GM19455 (cell line): ENCODE data around the gene ST7.
"Not testable (repeated sequence)": the region's sequence is repeated elsewhere in the genome, so short reads cannot be mapped to it uniquely, and the experiment has no call there.

Experiments
- ATAC-seq: cut with Tn5 transposase; IDR thresholded peaks from one replicate; pipeline ENCODE4 v1.9.1; 2021; ENCODE audit not compliant: unreplicated experiment

ST7 gene

DNA sequence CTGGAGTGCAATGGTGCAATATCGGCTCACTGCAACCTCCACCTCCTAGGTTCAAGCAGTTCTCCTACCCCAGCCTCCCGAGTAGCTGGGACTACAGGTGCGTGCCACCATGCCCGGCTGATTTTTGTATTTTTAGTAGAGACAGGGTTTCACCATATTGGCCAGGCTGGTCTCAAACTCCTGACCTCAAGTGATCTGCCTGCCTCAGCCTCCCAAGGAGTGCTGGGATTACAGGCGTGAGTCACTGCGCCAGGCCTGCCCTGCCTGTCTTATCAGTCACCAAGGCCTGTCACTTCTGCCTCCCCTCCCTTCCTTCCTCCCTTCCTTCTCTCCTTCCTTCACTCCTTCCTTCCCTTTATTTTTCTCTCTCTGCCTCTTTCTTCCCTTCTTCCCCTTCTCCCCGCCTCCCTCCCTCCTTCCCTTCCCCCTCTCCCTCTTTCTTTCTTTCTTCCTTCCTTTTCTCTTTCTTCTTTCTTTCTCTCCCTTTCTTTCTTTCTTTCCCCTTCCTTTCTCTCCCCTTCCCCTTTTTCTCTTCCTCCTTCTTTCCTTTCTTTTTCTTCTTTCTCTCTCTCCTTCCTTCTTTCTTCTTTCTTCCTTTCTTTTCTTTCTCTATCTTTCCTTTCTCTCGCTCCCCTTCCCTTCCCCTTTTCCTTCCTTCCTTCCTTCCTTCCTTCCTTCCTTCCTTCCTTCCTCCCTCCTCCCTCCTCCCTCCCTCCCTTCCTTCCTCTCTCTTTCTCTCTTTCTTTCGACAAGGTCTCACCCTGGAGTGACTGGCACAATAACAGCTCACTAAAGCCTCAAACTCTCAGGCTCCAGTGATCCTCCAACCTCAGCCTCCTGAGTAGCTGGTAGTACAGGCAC is 3.1 kb upstream of the ST7 start:
- ATAC-seq, result no peak

DNA sequence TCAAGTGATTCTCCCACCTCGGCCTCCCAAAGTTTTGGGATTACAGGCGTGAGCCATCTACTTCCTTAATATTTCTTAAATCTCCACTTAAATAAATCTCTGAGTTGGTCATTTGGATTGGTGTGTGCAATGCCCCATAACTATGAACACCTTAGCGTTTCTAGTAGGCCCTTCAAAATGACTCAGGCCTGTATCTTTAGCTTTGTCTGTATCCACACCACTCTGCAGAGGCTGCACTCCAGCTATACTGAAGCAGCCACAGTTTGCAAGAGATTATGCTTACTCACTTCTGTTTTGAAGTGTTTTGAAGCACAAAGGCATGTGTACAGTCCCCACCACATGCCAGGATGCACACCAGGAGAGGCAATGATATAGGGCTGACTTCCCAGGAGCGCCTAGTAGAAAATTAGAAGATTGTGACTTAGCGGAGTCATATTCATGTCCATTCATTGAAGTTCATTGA is 2.4 kb upstream of the ST7 start:
- no peak for ATAC-seq

DNA sequence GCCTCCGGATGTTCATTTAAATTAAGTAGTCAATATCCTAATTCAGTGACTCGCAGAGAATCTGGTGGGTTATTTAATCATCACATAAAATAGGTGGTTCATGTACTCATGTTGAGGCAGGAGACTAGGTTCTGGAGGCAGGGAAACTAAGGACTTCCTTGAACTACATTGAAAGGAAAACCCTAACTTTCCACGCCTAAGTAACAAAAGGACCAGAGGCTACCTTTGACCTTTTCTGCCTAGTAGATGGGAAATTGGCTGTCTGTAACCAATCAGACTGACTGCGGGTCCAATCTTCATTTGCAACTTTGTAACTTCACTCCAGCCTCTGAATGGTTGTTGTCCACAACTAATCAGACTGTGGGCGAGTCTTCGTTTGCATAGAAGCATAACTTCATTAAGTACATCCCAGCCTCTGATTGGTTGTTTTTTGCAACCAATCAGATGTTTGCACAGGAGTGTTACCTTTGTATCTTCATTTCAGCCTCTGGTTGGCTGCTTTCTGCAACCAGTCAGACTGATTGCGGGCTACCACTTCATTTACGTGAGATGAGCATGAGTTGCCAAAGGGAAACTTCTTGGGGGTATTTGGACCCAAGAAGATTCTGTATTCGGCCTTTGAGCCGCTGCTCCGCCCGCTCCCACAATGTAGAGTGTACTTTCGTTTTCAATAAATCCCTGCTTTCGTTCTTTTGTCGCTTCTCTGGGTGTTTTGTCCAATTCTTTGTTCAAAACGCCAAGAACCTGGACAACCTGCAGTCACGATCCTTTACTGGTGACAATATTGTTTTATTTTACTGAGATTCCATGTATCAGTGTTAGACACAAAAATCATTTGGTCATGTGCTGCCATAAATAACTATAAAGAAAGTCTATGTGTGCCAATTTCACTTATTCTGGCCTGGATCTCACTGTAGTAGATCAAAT is 1.7 kb upstream of the ST7 start:
- no peak for ATAC-seq

DNA sequence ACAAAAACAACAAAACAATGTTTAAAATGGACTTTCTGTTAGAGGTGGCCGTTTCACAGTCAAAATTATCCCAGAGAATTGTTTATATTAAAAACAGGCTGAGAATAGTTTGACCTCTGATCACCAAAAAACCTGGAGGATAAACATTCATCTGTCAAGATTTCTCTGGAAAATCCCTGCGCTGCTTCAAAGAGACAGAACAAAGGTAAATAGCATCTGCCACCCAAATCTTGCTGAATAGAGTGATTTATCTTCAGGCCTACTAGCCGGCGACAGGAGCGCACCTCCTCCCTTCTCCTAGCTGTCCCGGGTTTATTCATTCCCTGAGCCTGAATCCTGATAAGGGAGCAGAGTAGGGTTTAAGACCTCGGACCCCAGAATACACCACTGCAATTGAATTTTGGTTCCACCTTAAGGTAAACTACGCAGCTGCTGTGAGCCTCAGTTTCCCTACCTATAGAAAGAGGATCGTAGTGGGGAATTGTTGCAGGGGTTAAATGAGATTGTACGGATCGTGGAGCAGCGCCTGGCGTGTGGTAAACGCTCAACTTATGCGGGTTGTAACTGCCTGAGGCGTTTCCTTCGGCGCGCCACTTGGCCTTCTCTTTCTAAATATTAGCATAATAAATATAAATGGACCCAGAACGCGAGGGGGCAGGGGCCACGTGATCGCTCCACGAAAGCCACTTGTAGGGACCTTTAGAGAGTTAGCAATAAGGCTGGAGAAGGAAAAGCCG is 498 bp upstream of the ST7 start:
- ATAC-seq, result peak; percentile 32

DNA sequence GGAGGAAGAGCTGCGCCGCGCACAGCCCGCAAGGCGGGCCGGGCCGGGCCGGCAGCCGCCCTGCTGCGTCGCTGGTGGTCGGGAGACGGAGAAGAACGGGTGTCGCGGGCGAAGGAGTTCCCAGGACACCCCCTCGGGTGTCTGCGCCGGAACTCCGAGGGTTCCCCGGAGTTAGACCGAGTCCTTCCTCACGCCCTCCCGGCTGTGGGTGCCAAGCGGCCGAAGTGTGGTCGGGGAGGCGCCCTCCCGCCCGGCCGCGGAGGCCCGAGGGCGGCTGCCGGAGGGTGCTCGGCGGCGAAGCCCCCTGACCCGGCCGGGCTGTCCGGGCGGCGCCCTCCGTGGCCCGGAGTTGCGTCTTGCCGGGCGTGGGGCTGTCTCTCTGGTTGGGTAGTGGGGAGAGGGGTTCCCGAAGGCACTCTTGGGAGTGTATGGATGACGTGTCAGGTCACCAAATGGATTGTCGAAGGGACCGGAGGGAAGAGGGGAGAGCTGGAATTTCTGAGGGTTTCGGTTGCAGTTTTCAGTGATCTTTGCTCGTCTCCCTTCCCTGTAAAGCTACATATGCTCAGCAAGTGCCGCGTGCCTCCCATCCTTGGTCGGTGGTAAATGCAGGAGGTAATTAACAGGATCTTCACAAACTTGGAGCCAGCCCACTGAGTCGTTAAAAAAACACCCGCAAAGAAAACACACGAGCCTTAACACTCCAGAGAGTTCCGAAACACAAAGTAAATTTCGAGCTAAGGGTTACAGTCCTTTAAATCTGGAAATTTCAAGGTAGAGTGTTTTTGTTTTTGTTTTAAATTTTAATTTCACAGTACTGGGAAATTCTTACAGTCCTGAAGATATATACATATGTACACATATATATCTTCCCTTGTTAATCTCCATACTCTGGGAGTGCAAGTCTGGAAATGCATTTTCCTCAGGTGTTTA is 871 bp downstream of the ST7 start:
- peak; percentile 31 for ATAC-seq

DNA sequence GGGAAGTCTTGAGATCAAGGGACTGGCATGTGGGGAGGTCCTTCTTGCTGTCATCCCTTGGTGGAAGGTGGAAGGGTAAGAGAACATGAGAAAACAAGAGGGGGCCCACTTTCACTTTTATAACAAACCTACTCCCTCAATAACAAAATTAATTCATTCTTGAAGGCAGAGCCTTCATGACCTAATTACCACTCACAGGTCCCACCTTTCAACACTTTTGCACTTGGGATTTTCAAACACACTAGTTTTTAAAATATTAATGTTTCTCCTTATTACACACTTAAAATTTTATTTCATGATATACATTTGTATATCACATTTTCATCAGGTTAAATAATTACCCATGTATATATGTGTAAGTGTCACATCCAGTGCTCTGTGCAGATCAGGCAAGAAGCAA is 2.0 kb downstream of the ST7 start:
- ATAC-seq, result no peak

DNA sequence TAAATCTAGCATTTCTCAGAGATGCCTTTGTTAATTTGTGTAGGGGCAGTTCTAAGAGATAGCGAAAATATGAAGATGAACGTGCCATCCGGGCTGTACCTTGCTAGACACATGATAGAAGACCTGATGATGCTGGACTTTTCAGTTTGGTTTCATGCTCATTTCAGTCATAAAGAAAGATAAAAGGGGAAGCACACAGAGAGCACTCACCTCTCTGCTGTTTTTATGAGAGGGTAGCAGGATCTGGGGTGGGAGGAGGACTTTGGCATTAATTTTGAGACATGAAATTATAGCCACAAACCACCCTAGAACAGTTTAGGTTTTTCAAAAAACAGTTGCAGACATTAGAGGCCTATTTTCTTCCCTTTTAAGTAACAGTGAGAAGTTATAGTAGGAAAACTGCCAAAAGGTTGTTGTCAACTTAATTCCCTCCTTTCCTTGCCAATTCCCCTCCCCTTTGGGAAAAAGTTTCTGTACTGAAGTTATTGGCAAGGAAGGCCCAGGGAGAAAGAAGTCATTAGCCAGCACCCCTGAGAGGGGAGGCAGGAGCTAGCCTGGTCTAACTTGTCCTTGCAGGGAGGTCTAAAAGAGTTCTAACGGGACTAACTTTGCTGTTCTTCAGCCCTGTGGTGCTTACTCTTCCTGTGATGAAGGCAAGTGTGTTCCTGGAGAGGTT is 2.6 kb downstream of the ST7 start:
- peak; percentile 62 for ATAC-seq

DNA sequence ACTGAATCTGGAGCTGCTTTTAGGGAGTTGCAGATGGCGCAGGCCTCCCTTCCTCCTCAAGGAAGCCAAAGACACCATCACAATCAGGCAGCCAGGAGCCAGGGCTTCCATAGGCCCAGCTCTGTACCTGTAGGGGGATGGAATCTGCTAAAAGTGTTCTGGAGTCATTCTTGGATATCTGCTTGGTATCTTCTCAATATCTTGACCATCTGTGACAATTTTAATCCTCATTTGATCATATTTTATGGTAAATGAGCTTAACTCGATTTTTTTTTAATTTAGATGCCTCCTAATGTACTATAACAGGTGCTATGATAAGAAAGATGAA is 3.1 kb downstream of the ST7 start:
- ATAC-seq, result no peak

DNA sequence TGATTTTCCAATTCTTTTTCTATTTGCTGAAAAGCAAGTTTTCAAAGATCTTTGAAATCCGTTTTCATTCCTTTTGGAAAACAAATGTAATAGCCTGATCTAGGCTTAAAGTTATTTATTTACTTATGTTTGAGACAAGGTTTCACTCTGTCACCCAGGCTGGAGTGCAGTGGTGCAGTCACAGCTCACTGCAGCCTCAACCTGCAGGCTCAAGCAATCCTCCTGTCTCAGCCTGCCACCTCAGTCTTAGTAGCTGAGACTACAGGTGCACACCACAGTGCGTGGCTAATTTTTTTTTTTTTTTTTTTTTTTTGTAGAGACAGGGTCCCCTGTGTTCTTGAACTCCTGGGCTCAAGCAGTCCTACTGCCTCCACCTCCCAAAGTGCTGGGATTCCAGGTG is 4.6 kb downstream of the ST7 start:
- no peak for ATAC-seq

DNA sequence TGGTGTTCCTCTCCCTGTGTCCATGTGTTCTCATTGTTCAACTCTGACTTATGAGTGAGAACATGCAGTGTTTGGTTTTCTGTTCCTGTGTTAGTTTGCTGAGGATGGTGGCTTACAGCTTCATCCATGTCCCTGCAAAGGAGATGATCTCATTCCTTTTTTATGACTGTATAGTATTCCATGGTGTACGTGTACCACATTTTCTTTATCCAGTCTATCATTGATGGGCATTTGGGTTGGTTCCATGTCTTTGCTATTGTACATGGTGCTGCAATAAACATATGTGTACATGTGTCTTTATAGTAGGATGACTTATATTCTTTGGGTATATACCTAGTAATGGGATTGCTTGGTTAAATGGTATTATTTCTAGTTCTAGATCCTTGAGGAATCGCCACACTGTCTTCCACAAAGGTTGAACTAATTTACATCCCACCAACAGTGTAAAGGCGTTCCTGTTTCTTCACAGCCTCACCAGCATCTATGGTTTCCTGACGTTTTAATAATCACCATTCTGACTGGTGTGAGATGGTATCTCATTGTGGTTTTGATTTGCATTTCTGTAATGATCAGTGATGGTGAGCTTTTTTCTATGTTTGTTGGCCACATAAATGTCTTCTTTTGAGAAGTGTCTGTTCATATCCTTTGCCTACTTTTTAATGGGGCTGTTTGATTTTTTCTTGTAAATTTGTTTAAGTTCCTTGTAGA is 8.8 kb downstream of the ST7 start:
- not testable (repeated sequence) for ATAC-seq

DNA sequence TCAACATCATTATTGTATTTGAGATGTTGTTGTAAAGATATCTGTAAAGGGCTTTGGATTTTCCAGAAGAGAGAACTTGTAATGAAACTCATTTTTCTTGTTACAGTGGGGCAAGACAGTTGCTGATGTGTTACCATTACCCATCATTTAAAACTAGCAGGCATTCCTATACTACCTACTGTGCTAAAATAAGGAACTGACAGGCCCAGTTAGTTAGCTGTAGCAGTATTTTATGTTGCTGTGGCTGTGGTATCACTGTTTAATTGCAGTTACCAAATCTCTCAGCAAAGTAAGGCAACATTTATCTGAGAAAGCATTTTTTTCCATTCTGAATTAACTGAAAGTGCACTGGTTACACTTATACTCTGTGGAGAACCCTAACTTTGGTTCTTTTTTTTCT is 9.9 kb downstream of the ST7 start:
- no peak for ATAC-seq

DNA sequence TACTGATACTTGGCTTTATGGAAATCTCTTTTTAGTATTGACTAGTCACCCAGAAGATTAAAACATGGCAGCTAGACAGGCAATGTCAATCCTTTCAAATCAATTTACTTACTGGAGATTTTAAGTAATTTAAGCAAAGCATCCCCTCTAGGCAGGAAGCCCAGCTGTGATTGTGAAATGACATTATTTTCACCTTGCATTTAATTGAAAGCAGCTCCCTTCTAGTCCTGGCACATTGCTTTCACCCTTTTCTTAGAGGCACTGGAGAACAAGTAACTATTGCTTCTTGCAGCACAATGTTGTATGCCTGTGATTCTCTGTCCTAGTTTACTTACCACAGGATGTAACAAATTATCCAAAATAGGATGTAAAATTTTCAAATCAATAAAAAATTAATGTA is 13.3 kb downstream of the ST7 start:
- ATAC-seq, result no peak

DNA sequence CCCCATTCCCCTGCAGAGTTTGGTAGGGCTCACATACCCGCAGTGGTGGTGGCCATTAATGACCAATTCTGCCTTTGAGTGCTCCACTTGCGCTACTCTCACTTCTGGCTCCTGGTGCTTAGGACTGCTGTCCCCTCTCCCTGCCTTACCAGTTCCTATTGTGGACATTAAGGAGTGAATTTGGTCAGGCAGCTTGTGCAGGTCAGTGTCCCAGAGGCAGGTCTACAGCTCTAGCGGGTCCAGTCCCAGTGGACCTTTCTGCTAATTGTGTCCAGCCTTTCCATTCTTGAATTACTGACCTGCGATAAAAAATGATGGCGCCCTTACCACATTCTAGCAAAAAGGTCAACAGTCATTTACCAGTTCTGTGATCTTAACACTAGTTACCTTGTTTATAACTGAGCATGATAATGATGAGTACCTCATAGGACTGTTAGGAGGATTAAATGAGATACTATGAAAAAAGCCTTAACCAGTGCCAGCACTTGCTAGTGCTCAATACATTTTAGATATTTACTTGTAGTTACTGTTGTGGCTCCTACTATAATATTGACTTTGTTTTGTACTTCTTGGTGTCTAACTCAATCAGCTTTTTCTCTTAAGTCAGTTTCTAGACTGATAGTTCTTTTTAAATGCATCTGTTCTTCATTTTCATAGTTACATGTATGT is 14.1 kb downstream of the ST7 start:
- no peak for ATAC-seq

DNA sequence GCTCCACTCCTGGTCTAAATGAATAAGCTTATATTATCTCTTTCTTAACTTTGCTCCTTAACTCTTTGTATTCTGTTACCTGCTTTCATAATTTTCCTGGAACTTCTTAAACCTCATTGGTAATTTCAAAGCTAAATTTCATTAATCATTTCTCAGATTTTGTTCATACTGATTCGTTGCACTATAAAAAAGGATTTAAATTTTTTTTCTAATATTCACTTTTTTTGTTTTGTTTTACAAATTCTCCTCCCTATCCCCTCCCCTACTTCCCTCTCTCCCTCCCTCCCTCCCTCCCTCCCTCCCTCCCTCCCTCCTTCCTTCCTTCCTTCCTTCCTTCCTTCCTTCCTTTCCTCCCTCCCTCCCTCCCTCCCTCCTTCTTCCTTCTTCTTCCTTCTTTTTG is 14.7 kb downstream of the ST7 start:
- ATAC-seq, result no peak

DNA sequence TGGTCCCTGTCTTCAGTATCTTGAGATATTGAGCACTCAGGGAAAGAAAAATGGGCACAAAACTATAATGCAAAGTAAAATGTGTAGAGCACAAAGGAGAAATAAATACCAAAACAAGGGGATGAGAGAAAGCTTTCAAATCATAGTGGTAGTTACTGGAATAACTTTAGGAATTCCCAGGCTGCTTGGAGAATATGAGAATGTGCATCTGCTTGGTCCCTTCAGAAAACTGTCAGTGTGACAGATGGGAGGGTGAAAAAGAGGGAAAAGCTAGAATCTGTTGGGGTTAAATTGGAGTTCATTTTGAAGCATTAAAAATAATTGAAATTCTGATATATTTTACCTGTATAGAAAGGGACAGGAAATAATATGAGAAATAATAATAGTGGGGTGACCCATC is 15.3 kb downstream of the ST7 start:
- no peak for ATAC-seq

DNA sequence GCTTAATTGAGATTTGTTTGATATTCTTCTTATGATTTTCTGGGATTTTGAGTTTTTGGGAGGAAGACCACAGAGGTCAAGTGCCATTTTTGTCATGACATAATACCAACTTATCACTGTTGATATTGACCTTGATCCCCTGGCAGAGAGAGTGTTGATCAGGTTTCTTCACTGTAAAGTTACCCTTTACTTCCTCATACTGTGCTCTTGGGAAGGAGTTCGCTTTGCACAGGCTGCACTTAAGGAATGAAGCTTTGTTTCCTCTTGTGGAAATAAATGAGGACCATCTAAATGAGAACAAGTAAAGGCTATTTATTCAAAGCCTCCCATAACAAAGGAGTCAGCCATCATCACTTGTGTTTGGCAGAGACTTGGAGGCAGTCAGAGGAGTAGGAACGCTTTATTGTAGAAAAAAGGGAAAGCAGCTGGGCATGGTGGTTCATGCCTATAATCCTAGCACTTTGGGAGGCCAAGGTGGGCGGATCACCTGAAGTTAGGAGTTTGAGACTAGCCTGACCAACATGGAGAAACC is 16.1 kb downstream of the ST7 start:
- no peak for ATAC-seq

DNA sequence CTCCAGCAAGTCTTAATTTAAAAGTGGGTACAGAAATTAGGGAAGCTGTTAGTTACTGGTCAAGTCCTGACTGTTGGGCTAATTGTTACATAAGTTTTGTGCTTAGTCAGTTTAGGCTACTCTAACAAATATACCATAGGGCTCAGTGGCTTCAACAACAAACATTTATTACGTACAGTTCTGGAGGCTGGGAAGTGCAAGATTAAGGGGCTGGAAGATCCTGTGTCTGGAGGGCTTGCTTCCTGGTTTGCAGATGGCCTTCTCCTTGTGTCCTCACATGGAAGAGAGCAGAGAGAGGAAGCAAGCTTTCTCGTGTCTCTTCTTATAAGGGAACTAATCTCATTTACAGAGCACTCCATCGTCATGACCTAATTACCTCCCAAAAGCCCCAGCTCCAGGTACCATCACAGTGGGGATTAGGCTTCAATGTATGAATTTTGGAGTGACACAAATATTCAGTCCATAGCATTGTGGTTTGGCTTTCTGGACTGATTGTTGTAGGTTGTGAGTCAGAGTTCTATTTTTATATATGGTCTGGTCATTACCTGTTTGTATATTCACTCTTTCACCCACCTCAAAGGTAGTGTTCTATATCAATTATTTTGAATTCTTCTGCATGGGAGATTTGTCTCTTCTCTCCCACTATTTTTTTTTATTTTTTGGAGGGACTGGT is 17.1 kb downstream of the ST7 start:
- ATAC-seq, result peak; percentile 76

DNA sequence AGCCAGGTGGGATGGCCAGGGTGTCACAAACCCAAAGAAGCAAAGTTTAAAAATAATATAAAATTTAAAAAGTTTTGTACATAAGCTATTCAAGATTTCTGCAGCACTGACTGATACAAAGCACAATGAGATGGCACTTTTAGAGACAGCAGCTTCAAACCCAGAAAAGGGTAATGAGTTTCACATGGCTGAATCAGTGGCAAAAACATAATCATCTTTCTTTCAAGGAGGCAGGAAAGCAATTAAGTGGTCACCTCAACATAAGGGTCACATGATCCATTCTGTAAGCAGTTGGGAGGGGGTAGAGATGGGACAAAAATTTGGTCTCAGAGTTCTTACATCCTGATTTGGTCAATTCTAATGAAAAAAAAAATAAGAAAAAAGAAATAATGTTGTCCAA is 17.9 kb downstream of the ST7 start:
- not testable (repeated sequence) for ATAC-seq
